Right lobe of liver (tissue), 6 donors: Measurements from ENCODE around the gene SNRPA. TPM values are rescaled to one million over a fixed set of nuclear protein-coding genes. Genes with fewer than 3 reads are reported as not detected.

Source experiments
- ATAC-seq, 4 donors: fragments of 200-7000 bp; cut with Tn5 transposase; one replicate each; pipeline ENCODE4 v1.9.1; 2020; ENCODE audit warnings: mild to moderate bottlenecking in 4 of 4, moderate library complexity in 4 of 4
- DNase-seq, 3 donors: peaks; one replicate each; pipeline ENCODE4 v3.0.0-alpha.2; 2020
- H3K27ac ChIP-seq, 3 donors: fragments of 200-600 bp; one replicate each; pipeline ENCODE4 v1.8.0; 2022
- H3K27me3 ChIP-seq, 2 donors: fragments of 200-600 bp; one replicate each; pipeline ENCODE4 v1.8.0; 2022
- H3K36me3 ChIP-seq, 4 donors: fragments of 200-600 bp; sonication (generic) in 1 of 4; one replicate each; pipeline versions ENCODE4 v1.5.1 to v1.8.0; 2017 to 2022; ENCODE audit warnings: control low read depth in 1 of 4
- H3K4me1 ChIP-seq, 4 donors: fragments of 200-600 bp; sonication (generic) in 1 of 4; one replicate each; pipeline versions ENCODE4 v1.5.1 to v1.8.0; 2017 to 2022; ENCODE audit warnings: control low read depth in 1 of 4
- H3K4me3 ChIP-seq, 3 donors: fragments of 200-600 bp; one replicate each; pipeline ENCODE4 v1.8.0; 2022
- H3K9me3 ChIP-seq, 4 donors: fragments of 200-600 bp; sonication (generic) in 1 of 4; one replicate each; pipeline versions ENCODE4 v1.5.1 to v1.8.0; 2017 to 2022; ENCODE audit warnings: control low read depth in 1 of 4
- POLR2A ChIP-seq: fragments of 450-650 bp; IDR thresholded peaks from one replicate; pipeline ENCODE4 v1.6.1; 2017; ENCODE audit warnings: antibody characterized with exemption, mild to moderate bottlenecking
- WGBS: methylation state at CpG from one replicate; pipeline ENCODE4 v1.1.6; 2018; ENCODE audit warnings: low coverage, low lambda C conversion rate; ENCODE audit not compliant: insufficient coverage; ENCODE audit errors: missing lambda C conversion rate; 5-methylcytosine and 5-hydroxymethylcytosine counted together
- intact Hi-C, 2 donors: fragments of 100-400 bp; cut with DNase I; formaldehyde crosslinking; loops; one replicate each; pipeline versions ENCODE4 v1.11.2 to v1.14.1; 2022
- total RNA-seq, 6 experiments: library from RNA; depleted of rRNA in 2 of 6; stranded (reverse); fragments of >200 nt in 2 of 6; fragmentation: NEBNext Ultra II Directional in 3 of 6; extraction: Animal tissue kit (Norgen Biotek cat#: 25700) in 3 of 6; gene quantifications; one replicate each; pipeline versions ENCODE4 v1.1.0 to v1.2.4, GENCODE V29; 2016 to 2023
- TF ChIP-seq, protein P1 (sequence below), 4 donors: fragments of 200-600 bp in 3 of 4; fragments of 450-650 bp in 1 of 4; IDR thresholded peaks; one replicate each; pipeline versions ENCODE4 v1.5.1 to v1.8.0; 2016 to 2022; ENCODE audit warnings: antibody characterized with exemption in 4 of 4, mild to moderate bottlenecking in 2 of 4
- donor health status: DM: no; HTN: yes; CAD: no.
- donor health status: DM: no; HTN: no; CAD: no.
- donor health status: DM: no; HTN: no; CAD: no.
- donor health status: DM: no; HTN: yes; CAD: no.
- donor health status: DM: no; HTN: yes; CAD: no.

Gene SNRPA
- total RNA-seq, 6 experiments from 2014 or later, result 21.4 to 33.1 (median 24.7) TPM

DNA sequence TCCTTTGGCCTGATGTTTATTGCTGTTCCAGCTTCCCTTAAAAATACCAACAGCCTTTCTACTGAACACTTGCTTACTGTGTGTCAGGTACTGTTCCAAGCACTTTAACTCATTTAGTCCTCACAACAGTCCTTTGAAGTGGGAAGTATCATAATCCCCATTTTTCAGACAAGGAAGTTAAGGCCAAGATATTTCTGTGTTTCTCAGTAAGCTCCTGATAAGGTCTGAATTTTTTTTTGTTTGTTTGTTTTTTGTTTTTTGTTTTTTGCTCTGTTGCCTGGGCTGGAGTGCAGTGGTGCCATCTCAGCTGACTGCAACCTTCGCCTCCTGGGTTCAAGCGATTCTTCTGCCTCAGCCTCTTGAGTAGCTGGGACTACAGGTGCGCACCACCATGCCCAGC is 7.5 kb downstream of the SNRPA start:
- no peaks in the 10 kb centered on the region for H3K27me3 ChIP-seq
- no peak for TF ChIP-seq POLR2A
- TF ChIP-seq, protein P1, sequence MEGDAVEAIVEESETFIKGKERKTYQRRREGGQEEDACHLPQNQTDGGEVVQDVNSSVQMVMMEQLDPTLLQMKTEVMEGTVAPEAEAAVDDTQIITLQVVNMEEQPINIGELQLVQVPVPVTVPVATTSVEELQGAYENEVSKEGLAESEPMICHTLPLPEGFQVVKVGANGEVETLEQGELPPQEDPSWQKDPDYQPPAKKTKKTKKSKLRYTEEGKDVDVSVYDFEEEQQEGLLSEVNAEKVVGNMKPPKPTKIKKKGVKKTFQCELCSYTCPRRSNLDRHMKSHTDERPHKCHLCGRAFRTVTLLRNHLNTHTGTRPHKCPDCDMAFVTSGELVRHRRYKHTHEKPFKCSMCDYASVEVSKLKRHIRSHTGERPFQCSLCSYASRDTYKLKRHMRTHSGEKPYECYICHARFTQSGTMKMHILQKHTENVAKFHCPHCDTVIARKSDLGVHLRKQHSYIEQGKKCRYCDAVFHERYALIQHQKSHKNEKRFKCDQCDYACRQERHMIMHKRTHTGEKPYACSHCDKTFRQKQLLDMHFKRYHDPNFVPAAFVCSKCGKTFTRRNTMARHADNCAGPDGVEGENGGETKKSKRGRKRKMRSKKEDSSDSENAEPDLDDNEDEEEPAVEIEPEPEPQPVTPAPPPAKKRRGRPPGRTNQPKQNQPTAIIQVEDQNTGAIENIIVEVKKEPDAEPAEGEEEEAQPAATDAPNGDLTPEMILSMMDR (IDR thresholded peaks at IDR 0.05), result no peak
- DNase-seq, result no peak
- no peak overlapping the region for H3K4me3 ChIP-seq
- H3K27ac ChIP-seq, result no peak overlapping the region
- peaks cover 0 to 34% (median 11%) of the 10 kb centered on the region in 4 donors for H3K4me1 ChIP-seq
- WGBS, result 94% methylated on average over 2 of the region's 3 CpGs
- intact Hi-C loops, result no loop called here
- no peaks in the 10 kb centered on the region for H3K9me3 ChIP-seq
- peaks cover 17 to 76% (median 48%) of the 10 kb centered on the region in 4 donors for H3K36me3 ChIP-seq
- no peak for ATAC-seq

DNA sequence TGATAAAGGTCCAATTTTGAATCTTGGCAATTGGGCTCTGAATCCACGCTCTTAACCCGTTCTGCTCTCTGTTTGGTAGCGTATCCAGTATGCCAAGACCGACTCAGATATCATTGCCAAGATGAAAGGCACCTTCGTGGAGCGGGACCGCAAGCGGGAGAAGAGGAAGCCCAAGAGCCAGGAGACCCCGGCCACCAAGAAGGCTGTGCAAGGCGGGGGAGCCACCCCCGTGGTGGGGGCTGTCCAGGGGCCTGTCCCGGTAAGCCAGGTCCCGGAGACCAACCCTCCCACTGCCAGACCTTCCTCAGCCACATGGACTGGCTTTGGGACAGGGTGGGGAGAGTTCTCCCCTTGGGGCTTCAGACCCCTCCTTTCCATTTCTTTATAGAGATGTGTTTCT is 8.3 kb downstream of the SNRPA start:
- 83% methylated on average over 1 of the region's 13 CpGs for WGBS
- H3K9me3 ChIP-seq, result no peaks in the 10 kb centered on the region
- H3K4me3 ChIP-seq, result no peak overlapping the region
- peaks cover 22 to 84% (median 55%) of the 10 kb centered on the region in 4 donors for H3K36me3 ChIP-seq
- H3K27ac ChIP-seq, result no peak overlapping the region
- H3K27me3 ChIP-seq, result no peaks in the 10 kb centered on the region
- peaks cover 0 to 26% (median 7%) of the 10 kb centered on the region in 4 donors for H3K4me1 ChIP-seq
- intact Hi-C loops, result no loop called here
- no peak for ATAC-seq
- no peak for DNase-seq
- no peak for TF ChIP-seq POLR2A
- TF ChIP-seq, protein P1 (IDR thresholded peaks at IDR 0.05), result no peak

DNA sequence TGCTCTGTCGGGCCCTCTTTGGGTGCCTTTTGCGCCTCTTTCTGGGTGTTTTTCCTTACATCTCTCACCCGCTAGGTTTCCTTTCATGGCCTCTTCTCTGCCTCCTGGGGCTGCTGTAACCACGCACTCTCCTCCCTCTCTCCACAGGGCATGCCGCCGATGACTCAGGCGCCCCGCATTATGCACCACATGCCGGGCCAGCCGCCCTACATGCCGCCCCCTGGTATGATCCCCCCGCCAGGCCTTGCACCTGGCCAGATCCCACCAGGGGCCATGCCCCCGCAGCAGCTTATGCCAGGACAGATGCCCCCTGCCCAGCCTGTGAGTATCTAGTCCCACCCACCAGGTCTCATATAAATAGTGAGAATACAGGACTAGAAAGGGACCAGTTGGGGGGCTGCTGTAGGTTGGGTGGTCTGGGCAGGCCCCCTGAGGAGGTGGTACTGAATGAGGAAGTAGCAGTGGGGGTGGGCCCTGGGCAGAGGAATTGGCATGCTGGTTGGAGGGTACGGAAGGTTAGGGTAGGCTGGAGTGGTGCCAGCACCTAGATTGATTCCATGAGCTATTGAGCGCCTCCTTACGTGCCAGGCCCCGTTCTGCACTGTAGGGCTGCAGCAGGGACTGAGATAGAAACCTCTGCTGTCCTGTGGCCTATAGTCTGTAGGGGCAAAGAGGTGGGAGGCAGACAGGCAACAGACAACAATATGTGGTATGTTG is 11.9 kb downstream of the SNRPA start:
- TF ChIP-seq, protein P1 (IDR thresholded peaks at IDR 0.05), result no peak
- no peak for TF ChIP-seq POLR2A
- H3K27me3 ChIP-seq, result no peaks in the 10 kb centered on the region
- DNase-seq (no peak), ATAC-seq (no peak)
- 94% methylated on average over 5 of the region's 17 CpGs for WGBS
- intact Hi-C loops, result no loop called here
- peak overlapping the region in 2 of 3 donors; percentile 0 to 38 for H3K27ac ChIP-seq
- H3K4me3 ChIP-seq, result no peak overlapping the region
- peaks cover 38 to 91% (median 60%) of the 10 kb centered on the region in 4 donors for H3K36me3 ChIP-seq
- H3K9me3 ChIP-seq, result no peaks in the 10 kb centered on the region
- no peaks in the 10 kb centered on the region for H3K4me1 ChIP-seq

DNA sequence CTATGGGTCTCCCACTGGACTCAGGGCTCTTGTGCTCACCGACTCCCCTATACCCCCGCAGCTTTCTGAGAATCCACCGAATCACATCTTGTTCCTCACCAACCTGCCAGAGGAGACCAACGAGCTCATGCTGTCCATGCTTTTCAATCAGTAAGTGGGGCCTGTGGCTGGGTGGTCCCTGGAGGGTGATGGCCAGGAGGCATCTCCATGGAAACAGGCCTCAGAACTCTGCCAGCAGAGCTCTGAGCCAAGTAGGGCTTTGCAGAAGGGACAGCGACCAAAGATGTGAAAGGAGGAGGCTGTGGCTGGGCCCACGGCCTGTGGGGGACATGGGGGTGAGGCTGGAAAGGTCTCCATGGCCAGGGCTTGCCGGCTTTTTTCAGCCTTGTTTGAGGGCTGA is 12.5 kb downstream of the SNRPA start:
- no peak overlapping the region for H3K27ac ChIP-seq
- H3K4me3 ChIP-seq, result no peak overlapping the region
- WGBS, result 100% methylated on average over 2 of the region's 7 CpGs
- intact Hi-C loops, result no loop called here
- no peaks in the 10 kb centered on the region for H3K4me1 ChIP-seq
- no peak for ATAC-seq
- TF ChIP-seq, protein P1 (IDR thresholded peaks at IDR 0.05), result no peak
- TF ChIP-seq POLR2A, result no peak
- H3K27me3 ChIP-seq, result no peaks in the 10 kb centered on the region
- DNase-seq, result no peak
- H3K36me3 ChIP-seq, result peaks cover 33 to 85% (median 55%) of the 10 kb centered on the region in 4 donors
- H3K9me3 ChIP-seq, result no peaks in the 10 kb centered on the region
